ENCODE measurements around the gene ZNF597.

Gene ZNF597

GRCh38 chr16:3459401-3460090, 16.2 kb upstream of the ZNF597 start:
- no peak for DNase-seq (ENCODE audit: low read depth)
- H3K4me3 ChIP-seq (ENCODE audit: low read depth, low read length), result peak overlapping the region; percentile 73

- no peak for DNase-seq (ENCODE audit: low read depth)
- H3K4me3 ChIP-seq (ENCODE audit: low read depth, low read length), result peak overlapping the region; percentile 73
Observed at GRCh38 chr16:3458852-3459361, 15.6 kb upstream of the ZNF597 start.

GRCh38 chr16:3458278-3458851, 15.1 kb upstream of the ZNF597 start:
- no peak for DNase-seq (ENCODE audit: low read depth)

GRCh38 chr16:3457434-3458252, 14.3 kb upstream of the ZNF597 start:
- peak overlapping the region; percentile 73 for H3K4me3 ChIP-seq (ENCODE audit: low read depth, low read length)
- DNase-seq (ENCODE audit: low read depth), result peak; percentile 53

More at GRCh38 chr16:3458278-3458851, 15.1 kb upstream of the ZNF597 start:
- H3K4me3 ChIP-seq (ENCODE audit: low read depth, low read length), result peak overlapping the region; percentile 73

- DNase-seq (ENCODE audit: low read depth), result no peak
- no peak overlapping the region for H3K4me3 ChIP-seq (ENCODE audit: low read depth, low read length)
Observed at GRCh38 chr16:3454631-3455147, 11.4 kb upstream of the ZNF597 start.

- no peak for DNase-seq (ENCODE audit: low read depth)
- no peak overlapping the region for H3K4me3 ChIP-seq (ENCODE audit: low read depth, low read length)
Observed at GRCh38 chr16:3454093-3454492, 10.8 kb upstream of the ZNF597 start.

- DNase-seq (ENCODE audit: low read depth), result peak; percentile 47
- peak overlapping the region; percentile 51 for H3K4me3 ChIP-seq (ENCODE audit: low read depth, low read length)
Observed at GRCh38 chr16:3444032-3444388, 706 bp upstream of the ZNF597 start.

- DNase-seq (ENCODE audit: low read depth), result no peak
- H3K4me3 ChIP-seq (ENCODE audit: low read depth, low read length), result no peak overlapping the region
Observed at GRCh38 chr16:3439637-3440036, 3.7 kb downstream of the ZNF597 start.

- no peak overlapping the region for H3K4me3 ChIP-seq (ENCODE audit: low read depth, low read length)
- DNase-seq (ENCODE audit: low read depth), result no peak
Observed at GRCh38 chr16:3434373-3434772, 8.9 kb downstream of the ZNF597 start.

- peak overlapping the region; percentile 21 for H3K4me3 ChIP-seq (ENCODE audit: low read depth, low read length)
- no peak for DNase-seq (ENCODE audit: low read depth)
Observed at GRCh38 chr16:3431779-3432219, 11.5 kb downstream of the ZNF597 start.

GRCh38 chr16:3413730-3414379, 29.4 kb downstream of the ZNF597 start:
- H3K4me3 ChIP-seq (ENCODE audit: low read depth, low read length), result no peak overlapping the region
- DNase-seq (ENCODE audit: low read depth), result no peak

GRCh38 chr16:3408561-3409197, 34.6 kb downstream of the ZNF597 start:
- no peak for DNase-seq (ENCODE audit: low read depth)
- H3K4me3 ChIP-seq (ENCODE audit: low read depth, low read length), result no peak overlapping the region

- peak overlapping the region; percentile 95 for H3K4me3 ChIP-seq (ENCODE audit: low read depth, low read length)
- DNase-seq (ENCODE audit: low read depth), result no peak
Observed at GRCh38 chr16:3401719-3402397, 41.4 kb downstream of the ZNF597 start.

- peak; percentile 98 for DNase-seq (ENCODE audit: low read depth)
- H3K4me3 ChIP-seq (ENCODE audit: low read depth, low read length), result peak within 1 kb of the TSS; percentile 95
Observed at GRCh38 chr16:3400779-3401688, 42.3 kb downstream of the ZNF597 start, which contains the start of the genes ZNF174 and ZSCAN32. Gene ZNF174, plus strand, starts transcription at chr16:3401215. Its CDS starts 790 bp downstream, at chr16:3402005. Gene ZSCAN32, minus strand, starts transcription at chr16:3401004. Its CDS starts 3,447 bp downstream, at chr16:3397557.

- H3K4me3 ChIP-seq (ENCODE audit: low read depth, low read length), result peak overlapping the region; percentile 95
- no peak for DNase-seq (ENCODE audit: low read depth)
Observed at GRCh38 chr16:3400446-3400778, 42.9 kb downstream of the ZNF597 start.

- H3K4me3 ChIP-seq (ENCODE audit: low read depth, low read length), result no peak overlapping the region
- DNase-seq (ENCODE audit: low read depth), result no peak
Observed at GRCh38 chr16:3389663-3390338, 53.5 kb downstream of the ZNF597 start.

GRCh38 chr16:3388325-3388724, 55.0 kb downstream of the ZNF597 start:
- H3K4me3 ChIP-seq (ENCODE audit: low read depth, low read length), result no peak overlapping the region
- no peak for DNase-seq (ENCODE audit: low read depth)

Measured in skeletal muscle cell (primary cell).